ENCODE results near the gene CLCN4. TPM values are rescaled to one million over a fixed set of nuclear protein-coding genes. Genes with fewer than 3 reads are reported as not detected.

Gene CLCN4
- total RNA-seq, 1 donor = 14.1 TPM

GRCh38 chrX:10242026-10242425, 85.3 kb downstream of the CLCN4 start:
- Histone ChIP-seq H3K27me3 (ENCODE audit: insufficient read depth, low read length) (no peaks in the 10 kb centered on the region), H3K4me3 (ENCODE audit: insufficient read depth, low read length) (no peak overlapping the region), H3K79me2 (ENCODE audit: insufficient read depth, low read length) (no peaks in the 10 kb centered on the region), H3K4me1 (ENCODE audit: insufficient read depth, low read length) (peaks cover 22% of the 10 kb centered on the region), H4K20me1 (ENCODE audit: insufficient read depth, low read length) (no peaks in the 10 kb centered on the region), H3K9me3 (ENCODE audit: low read depth, low read length) (no peaks in the 10 kb centered on the region), H3K4me2 (ENCODE audit: insufficient read depth, low read length) (no peak overlapping the region), H3K36me3 (ENCODE audit: insufficient read depth, low read length) (no peaks in the 10 kb centered on the region), H3K27ac (ENCODE audit: low read depth, low read length) (no peak overlapping the region), H2AFZ (ENCODE audit: low read length) (no peak overlapping the region)
- TF ChIP-seq CTCF (IDR thresholded peaks at IDR 0.05; ENCODE audit: extremely low read depth, low read depth, low read length) = no peak
- no peak for DNase-seq (ENCODE audit: insufficient read length, low spot score, missing footprints)

- Histone ChIP-seq H4K20me1 (ENCODE audit: insufficient read depth, low read length) (no peaks in the 10 kb centered on the region), H3K9me3 (ENCODE audit: low read depth, low read length) (no peaks in the 10 kb centered on the region), H2AFZ (ENCODE audit: low read length) (no peak overlapping the region), H3K4me2 (ENCODE audit: insufficient read depth, low read length) (no peak overlapping the region), H3K27me3 (ENCODE audit: insufficient read depth, low read length) (no peaks in the 10 kb centered on the region), H3K36me3 (ENCODE audit: insufficient read depth, low read length) (no peaks in the 10 kb centered on the region), H3K79me2 (ENCODE audit: insufficient read depth, low read length) (no peaks in the 10 kb centered on the region), H3K27ac (ENCODE audit: low read depth, low read length) (no peak overlapping the region), H3K4me3 (ENCODE audit: insufficient read depth, low read length) (no peak overlapping the region), H3K4me1 (ENCODE audit: insufficient read depth, low read length) (peaks cover 22% of the 10 kb centered on the region)
- no peak for TF ChIP-seq CTCF (IDR thresholded peaks at IDR 0.05; ENCODE audit: extremely low read depth, low read depth, low read length)
- DNase-seq (ENCODE audit: insufficient read length, low spot score, missing footprints) = no peak
Measured at GRCh38 chrX:10243106-10243505, 86.3 kb downstream of the CLCN4 start.

GRCh38 chrX:10244915-10245622, 88.3 kb downstream of the CLCN4 start:
- no peak for DNase-seq (ENCODE audit: insufficient read length, low spot score, missing footprints)
- H3K79me2 ChIP-seq (ENCODE audit: insufficient read depth, low read length) = no peaks in the 10 kb centered on the region
- no peak overlapping the region for H3K4me2 ChIP-seq (ENCODE audit: insufficient read depth, low read length)
- H4K20me1 ChIP-seq (ENCODE audit: insufficient read depth, low read length) = no peaks in the 10 kb centered on the region
- no peaks in the 10 kb centered on the region for H3K9me3 ChIP-seq (ENCODE audit: low read depth, low read length)
- H3K27me3 ChIP-seq (ENCODE audit: insufficient read depth, low read length) = no peaks in the 10 kb centered on the region
- TF ChIP-seq CTCF (IDR thresholded peaks at IDR 0.05; ENCODE audit: extremely low read depth, low read depth, low read length) = no peak
- H3K36me3 ChIP-seq (ENCODE audit: insufficient read depth, low read length) = no peaks in the 10 kb centered on the region
- H2AFZ ChIP-seq (ENCODE audit: low read length) = no peak overlapping the region
- H3K4me3 ChIP-seq (ENCODE audit: insufficient read depth, low read length) = no peak overlapping the region
- H3K4me1 ChIP-seq (ENCODE audit: insufficient read depth, low read length) = peaks cover 12% of the 10 kb centered on the region
- H3K27ac ChIP-seq (ENCODE audit: low read depth, low read length) = no peak overlapping the region

GRCh38 chrX:10245886-10246285, 89.1 kb downstream of the CLCN4 start:
- H4K20me1 ChIP-seq (ENCODE audit: insufficient read depth, low read length) = no peaks in the 10 kb centered on the region
- H2AFZ ChIP-seq (ENCODE audit: low read length) = no peak overlapping the region
- no peaks in the 10 kb centered on the region for H3K27me3 ChIP-seq (ENCODE audit: insufficient read depth, low read length)
- H3K9me3 ChIP-seq (ENCODE audit: low read depth, low read length) = no peaks in the 10 kb centered on the region
- H3K27ac ChIP-seq (ENCODE audit: low read depth, low read length) = no peak overlapping the region
- DNase-seq (ENCODE audit: insufficient read length, low spot score, missing footprints) = no peak
- no peaks in the 10 kb centered on the region for H3K36me3 ChIP-seq (ENCODE audit: insufficient read depth, low read length)
- H3K4me1 ChIP-seq (ENCODE audit: insufficient read depth, low read length) = peaks cover 4% of the 10 kb centered on the region
- no peak overlapping the region for H3K4me3 ChIP-seq (ENCODE audit: insufficient read depth, low read length)
- no peak for TF ChIP-seq CTCF (IDR thresholded peaks at IDR 0.05; ENCODE audit: extremely low read depth, low read depth, low read length)
- no peak overlapping the region for H3K4me2 ChIP-seq (ENCODE audit: insufficient read depth, low read length)
- no peaks in the 10 kb centered on the region for H3K79me2 ChIP-seq (ENCODE audit: insufficient read depth, low read length)
